ENCODE measurements around the gene ITPR1.

Gene ITPR1

DNA sequence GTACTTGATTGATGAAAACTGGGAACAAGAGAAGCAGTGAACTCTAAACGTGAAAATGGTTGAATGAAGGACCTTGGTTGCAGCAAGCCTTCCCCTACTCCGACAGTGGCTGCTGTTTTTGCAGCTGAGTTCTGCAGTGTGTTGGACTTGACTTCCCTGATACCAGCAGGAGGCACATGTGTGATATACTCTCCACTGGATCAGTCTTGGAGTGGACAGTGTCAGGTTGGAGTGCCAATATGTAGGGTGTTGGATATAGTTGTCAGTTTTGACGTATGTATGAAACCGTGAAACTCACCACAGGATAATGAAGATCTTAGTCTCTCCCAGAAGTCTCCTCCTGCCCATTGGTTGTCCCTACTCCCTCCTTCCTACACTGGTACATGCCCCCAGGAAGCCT is 106.5 kb downstream of the ITPR1 start:
- DNase-seq: no peak

- no peak for DNase-seq
These were observed 107.3 kb downstream of the ITPR1 start for GRCh38 chr3:4600493-4600892.

GRCh38 chr3:4601892-4602291 is 108.7 kb downstream of the ITPR1 start:
- no peak for DNase-seq

DNA sequence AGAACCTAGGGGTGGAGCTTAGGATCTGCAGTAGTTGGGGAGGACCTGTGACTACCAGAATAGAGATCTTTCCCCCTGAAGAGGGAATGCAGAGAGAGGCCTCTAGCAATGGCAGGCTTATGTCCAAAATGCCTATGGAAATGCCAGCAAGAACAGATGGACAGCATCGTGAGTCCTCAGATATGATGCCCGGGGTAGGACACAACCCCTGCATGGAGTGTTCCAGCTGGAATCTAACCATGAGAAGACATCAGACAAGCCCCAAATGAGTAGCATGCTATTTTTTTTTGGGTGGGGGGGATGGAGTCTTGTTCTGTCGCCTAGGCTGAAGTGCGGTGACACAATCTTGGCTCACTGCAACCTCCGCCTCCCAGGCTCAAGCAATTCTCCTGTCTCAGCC is 111.5 kb downstream of the ITPR1 start:
- no peak for DNase-seq

GRCh38 chr3:4606911-4607310 is 113.8 kb downstream of the ITPR1 start:
- peak; percentile 7 for DNase-seq

GRCh38 chr3:4613366-4613765 is 120.2 kb downstream of the ITPR1 start:
- no peak for DNase-seq

DNA sequence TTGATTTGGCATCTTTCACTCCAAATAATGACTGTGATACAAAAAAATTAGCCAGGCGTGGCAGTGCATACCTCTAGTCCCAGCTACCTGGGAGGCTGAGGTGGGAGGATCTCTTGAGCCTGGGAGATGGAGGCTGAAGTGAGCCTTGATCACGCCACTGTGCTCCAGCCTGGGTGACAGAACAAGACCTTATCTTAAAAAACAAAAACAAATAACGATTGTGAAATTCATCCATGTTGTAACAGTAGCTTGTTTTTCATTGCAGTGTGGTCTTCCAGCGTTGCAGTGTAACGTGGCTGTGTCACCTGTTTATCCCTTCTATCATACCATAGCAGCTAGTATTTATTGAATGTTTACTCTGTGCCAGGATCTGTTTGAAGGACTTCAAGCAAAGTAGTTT is 120.9 kb downstream of the ITPR1 start:
- no peak for DNase-seq

DNA sequence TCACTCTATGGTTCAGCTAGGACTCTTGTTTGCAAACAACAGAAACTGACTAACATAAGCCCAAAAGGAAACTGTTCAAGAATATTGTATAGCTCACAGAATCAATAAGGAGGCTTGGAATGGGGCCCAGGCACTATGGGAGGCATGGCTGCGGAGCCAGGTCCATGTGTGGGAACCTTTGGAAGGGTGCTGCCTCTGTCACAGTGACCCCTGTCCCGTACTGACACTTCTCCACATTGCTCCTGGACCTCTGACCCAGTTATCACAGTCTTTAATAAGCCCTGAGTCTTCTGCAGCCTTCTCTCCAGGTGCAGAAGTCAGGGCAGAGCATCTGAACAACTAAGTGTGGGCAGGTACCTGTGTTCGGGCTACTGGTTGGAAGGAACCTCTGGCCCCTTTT is 121.8 kb downstream of the ITPR1 start:
- DNase-seq: no peak

DNA sequence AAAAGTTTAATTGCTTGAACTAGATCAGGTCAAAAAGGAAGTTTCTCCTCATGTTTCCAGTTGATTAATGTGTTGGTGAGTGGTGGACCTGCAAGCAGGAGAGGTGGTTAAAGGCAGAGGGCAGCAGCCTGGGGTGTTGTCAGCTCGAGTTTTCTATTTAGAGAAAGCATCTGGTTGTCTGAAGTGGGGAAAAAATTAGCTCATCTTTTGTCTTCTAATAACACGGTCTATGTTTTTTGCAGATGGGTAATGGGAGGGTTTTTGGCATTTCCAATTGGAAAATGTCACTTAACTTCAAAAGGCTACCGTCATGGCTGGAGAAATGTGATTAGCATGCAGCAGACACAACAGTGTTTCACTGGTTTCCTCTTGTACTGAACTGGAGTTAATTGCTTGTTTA is 122.6 kb downstream of the ITPR1 start:
- no peak for DNase-seq

- DNase-seq: no peak
These were observed 130.4 kb downstream of the ITPR1 start for GRCh38 chr3:4623421-4623999.

GRCh38 chr3:4627651-4628375 is 134.7 kb downstream of the ITPR1 start:
- DNase-seq: no peak

- no peak for DNase-seq
These were observed 136.2 kb downstream of the ITPR1 start for GRCh38 chr3:4629095-4630007.

- peak; percentile 81 for DNase-seq
These were observed 140.2 kb downstream of the ITPR1 start for GRCh38 chr3:4633078-4634004.

DNA sequence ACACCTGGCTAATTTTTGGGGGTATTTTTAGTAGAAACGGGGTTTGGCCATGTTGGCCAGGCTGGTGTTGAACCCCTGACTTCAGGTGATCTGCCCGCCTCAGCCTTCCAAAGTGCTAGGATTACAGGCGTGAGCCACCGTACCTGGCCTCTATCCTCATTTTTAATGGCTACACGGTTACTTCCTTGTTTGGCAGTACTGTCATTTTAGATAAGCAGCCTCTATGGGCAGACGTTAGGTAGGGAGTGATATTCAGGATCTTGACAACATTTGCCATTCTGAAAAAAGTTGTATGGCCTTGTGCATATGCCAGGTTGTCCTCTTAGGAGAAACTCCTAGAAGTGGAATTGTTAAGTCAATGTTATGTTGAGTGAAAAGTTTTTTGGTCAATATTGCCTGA is 141.7 kb downstream of the ITPR1 start:
- no peak for DNase-seq

DNA sequence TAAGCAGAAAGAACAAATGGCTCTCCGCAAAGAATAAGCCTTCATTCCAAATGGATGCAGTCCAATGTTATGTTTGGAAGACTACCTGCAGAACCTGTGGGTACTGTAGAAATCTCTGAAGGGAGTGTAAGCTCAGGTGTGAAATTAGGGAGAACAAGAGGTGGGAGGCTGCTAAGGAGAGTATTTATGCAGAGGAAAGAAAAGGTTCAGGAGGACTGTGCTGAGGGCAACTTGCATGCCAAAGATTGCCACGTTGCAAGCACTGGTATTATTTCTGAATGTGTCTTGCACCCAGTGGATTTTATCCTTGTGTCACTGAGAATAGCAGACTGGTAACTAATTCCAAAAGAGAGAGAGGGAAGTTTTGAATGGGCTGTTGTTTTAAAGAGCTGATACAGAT is 144.1 kb downstream of the ITPR1 start:
- no peak for DNase-seq

DNA sequence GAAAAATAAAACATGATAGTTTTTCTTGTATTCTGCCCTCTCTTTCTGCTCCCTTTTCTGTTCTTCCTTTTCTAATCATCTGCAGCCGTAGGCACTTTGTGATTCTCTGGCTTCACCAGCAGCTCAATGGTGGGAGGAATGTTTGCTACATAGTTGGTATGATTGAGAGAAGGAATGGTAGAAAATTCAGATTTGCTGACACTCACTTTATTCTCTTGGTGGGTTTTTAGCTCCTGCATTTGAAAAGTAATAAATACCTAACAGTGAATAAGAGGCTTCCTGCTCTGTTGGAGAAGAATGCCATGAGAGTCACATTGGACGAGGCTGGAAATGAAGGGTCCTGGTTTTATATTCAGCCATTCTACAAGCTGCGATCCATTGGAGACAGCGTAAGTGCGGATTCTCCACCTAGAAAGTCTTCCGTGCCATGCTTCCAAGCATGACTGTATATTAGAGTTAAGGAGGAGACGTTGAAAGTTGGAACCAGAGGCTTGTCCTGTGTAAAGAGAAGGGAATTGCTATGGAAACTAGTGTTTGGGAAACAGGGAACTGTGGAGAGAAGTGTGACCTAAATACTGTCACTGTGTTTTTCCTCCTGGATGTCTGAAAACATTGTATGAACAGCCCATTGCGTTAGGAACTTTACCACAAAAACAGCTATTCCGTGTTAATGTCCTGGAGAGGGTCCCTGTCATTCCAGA is 148.9 kb downstream of the ITPR1 start:
- no peak for DNase-seq

- no peak for DNase-seq
These were observed 149.5 kb downstream of the ITPR1 start for GRCh38 chr3:4642611-4643010.

GRCh38 chr3:4643904-4644547 is 150.9 kb downstream of the ITPR1 start:
- no peak for DNase-seq

GRCh38 chr3:4644951-4645350 is 151.8 kb downstream of the ITPR1 start:
- no peak for DNase-seq

DNA sequence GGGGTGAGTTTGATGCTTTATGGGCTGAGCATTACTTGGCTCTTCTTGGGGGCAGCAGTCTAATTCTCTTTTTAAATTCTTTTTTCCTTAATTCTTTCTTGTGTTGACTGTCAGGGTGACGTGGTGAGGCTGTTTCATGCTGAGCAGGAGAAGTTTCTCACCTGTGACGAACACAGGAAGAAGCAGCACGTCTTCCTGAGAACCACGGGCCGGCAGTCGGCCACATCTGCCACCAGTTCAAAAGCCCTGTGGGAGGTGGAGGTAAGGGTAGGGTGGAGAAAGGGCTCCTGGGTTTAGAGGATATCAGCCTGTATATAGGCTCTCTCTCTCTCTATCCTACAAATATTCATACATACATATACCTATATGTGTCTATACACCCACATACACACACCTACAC is 152.3 kb downstream of the ITPR1 start:
- no peak for DNase-seq

- DNase-seq: no peak
These were observed 154.3 kb downstream of the ITPR1 start for GRCh38 chr3:4647411-4647810.

Measured in eye (tissue), 1 donor.